ACHN (cell line): Measurements from ENCODE around the gene SLC26A8.
"Not testable (repeated sequence)": the region's sequence is repeated elsewhere in the genome, so short reads cannot be mapped to it uniquely, and the experiment has no call there.

ENCODE experiments used
- DNase-seq: peaks from one replicate; pipeline ENCODE4 v3.0.0-alpha.2; 2015
- in situ Hi-C: cut with HindIII; loops from 2 replicates; pipeline ENCODE4 v1.10.0; 2017; ENCODE audit warnings: low sequenced_read_pairs, low pct_ligation_motif_present, low pct_unique_long_range_greater_than_20kb

Gene SLC26A8

DNA sequence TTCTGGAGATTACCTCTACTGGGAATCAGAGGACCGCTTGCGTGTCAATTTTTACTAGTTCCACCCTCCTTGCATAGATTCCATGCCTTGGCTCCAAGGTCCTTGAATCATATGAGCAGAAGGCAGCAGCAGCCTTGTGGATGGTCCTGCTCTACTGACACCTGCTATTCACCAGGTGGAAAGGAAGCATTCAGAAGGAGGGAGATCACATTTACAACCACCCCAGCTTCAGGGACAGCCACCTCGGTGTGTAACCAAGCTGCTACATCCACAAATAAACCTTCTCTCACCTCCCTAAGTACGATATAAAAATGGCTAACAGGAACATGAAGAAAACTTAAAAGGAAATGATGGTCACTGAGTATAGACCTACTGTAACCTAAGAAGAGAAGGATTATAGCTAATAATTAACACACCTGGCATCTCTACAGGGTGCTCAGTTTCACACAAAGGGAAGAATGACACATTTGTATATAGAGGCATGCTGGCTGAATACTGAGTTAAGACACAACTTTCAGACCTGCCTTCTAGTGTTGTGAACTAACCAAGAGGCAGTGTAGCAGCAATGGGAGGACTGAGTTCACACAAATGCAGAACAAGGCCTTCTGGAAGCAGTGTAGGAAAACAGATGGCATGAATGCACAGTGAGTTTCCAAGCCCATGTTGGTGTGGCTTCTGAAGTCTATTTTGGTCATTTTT is 57.2 kb downstream of the SLC26A8 start:
- DNase-seq = peak; percentile 51
- in situ Hi-C loops = no loop called here

GRCh38 chr6:35962779-35963560 is 61.5 kb downstream of the SLC26A8 start:
- DNase-seq = no peak
- in situ Hi-C loops = no loop called here

GRCh38 chr6:35960187-35960586 is 64.3 kb downstream of the SLC26A8 start:
- no peak for DNase-seq
- in situ Hi-C loops = no loop called here

GRCh38 chr6:35955970-35956369 is 68.5 kb downstream of the SLC26A8 start:
- in situ Hi-C loops = no loop called here
- DNase-seq = no peak

DNA sequence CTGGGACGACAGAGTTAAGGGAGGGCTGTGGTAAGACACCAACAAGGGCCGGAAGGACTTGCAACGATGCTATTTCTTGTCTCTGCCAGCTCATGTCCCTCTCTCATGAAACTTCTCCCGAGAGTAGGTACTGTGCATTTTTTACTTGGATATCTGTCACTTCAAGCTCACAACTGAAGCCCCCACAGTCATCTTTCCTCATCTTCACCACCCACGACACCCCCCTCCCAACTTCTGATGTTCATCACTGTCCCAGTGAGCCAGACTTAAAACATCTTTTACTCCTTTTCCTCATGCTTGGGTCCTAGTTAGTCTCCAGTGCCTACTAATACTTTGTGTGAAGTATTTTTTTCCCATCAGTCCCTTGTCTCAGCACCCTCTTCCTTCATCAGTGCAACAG is 68.9 kb downstream of the SLC26A8 start:
- in situ Hi-C loops = no loop called here
- no peak for DNase-seq

DNA sequence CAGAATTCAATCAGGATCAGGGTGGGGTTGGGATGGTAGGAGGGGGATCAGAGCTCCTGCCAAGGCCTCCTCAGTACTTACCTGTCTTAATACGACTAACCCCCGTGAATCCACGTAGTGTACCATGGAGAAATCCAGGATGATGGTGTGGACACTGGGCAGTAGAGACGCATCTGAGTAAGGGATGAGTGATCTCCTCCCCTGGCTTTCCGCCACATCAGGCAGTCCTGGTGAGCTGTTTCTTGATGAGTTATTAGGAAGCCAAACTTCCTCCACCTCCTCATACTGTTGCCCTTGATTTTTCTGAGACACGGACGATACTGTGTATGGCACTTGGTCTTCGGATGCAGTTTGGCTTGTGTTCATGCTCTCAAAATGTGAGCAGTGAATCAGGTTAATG is 69.4 kb downstream of the SLC26A8 start:
- in situ Hi-C loops = no loop called here
- DNase-seq = no peak

DNA sequence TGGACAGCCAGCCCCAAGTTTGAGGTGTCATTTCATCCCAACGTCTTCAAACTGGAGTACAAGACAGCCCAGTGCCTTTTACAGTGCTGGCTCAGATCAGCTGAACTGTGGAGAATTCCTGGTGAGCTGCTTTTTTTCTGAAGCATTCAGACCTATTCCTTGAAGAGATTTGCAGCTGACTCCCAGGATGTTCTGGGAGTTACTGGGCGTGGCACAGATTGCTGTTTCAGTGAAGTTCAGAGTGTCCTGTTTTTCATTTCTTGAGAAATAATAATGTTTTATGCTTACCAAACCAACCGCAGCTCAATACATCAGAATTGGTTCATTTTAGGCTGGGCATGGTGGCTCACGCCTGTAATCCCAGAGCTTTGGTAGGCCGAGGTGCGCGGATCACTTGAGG is 70.1 kb downstream of the SLC26A8 start:
- DNase-seq = no peak
- in situ Hi-C loops = no loop called here

DNA sequence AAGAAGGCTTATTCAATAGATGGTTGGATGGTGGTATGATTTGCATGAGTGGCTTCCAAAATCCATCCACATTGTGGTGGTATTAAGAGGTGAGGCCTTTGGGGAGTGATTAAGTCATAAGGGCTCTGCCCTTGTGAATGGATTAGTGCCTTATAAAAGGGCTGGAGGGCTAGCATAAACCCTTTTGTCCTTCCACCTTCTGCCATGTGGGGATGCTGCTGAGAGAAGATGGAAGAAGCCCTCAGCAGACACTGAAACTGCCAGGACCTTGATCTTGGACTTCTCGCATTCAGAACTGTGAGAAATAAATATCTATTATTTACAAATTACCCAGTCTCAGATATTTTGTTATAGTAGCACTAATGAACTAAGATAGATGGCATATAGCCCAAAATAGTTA is 75.7 kb downstream of the SLC26A8 start:
- in situ Hi-C loops = no loop called here
- peak; percentile 36 for DNase-seq

DNA sequence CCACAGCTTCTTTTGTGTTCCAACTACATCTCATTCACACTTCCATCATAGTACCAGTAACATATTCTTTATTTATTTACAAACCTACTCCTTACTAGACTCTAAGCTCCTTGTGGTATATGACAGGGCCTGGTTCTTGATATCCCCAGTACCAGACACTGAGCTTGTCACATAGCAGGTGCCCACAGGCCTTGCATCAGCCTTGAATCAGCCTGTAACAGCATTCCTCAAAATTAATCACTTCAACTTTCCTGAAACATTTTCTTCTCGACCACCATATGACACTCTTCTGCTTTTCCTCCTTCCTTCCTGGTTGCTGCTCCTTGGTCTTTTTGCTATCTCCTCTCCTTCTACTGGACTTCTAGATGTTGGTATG is 78.8 kb downstream of the SLC26A8 start:
- in situ Hi-C loops = no loop called here
- DNase-seq = no peak

GRCh38 chr6:35943390-35943789 is 81.1 kb downstream of the SLC26A8 start:
- DNase-seq = no peak
- in situ Hi-C loops = no loop called here

GRCh38 chr6:35942355-35942754 is 82.1 kb downstream of the SLC26A8 start:
- in situ Hi-C loops = no loop called here
- DNase-seq = no peak

DNA sequence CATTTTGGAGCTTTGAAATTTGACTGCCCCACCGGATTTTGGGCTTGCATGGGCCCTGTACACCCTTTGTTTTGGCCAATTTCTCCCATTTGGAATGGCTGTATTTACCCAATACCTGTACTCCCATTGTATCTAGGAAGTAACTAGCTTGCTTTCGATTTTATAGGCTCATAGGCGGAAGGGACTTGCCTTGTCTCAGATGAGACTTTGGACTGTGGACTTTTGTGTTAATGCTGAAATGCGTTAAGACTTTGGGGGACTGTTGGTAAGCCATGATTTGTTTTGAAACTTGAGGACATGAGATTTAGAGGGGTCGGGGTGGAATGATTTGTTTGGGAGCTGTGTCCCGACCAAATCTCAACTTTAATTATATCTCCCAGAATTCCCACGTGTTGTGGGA is 83.3 kb downstream of the SLC26A8 start:
- in situ Hi-C loops, DNase-seq: not testable (repeated sequence)

DNA sequence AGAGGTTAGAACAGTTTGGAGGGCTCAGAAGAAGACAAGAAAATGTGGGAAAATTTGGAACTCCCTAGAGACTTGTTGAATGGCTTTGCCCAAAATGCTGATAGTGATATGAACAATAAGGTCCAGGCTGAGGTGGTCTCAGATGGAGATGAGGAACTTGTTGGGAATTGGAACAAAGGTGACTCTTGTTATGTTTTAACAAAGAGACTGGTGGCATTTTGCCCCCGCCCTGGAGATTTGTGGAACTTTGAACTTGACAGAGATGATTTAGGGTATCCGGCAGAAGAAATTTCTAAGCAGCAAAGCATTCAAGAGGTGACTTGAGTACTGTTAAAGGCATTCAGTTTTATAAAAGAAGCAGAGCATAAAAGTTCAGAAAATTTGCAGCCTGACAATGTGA is 84.4 kb downstream of the SLC26A8 start:
- DNase-seq, in situ Hi-C loops: not testable (repeated sequence)

GRCh38 chr6:35939259-35939658 is 85.2 kb downstream of the SLC26A8 start:
- DNase-seq, in situ Hi-C loops: not testable (repeated sequence)

GRCh38 chr6:35936681-35937359 is 87.6 kb downstream of the SLC26A8 start:
- DNase-seq = no peak
- in situ Hi-C loops = no loop called here

GRCh38 chr6:35935469-35935868 is 89.0 kb downstream of the SLC26A8 start:
- no peak for DNase-seq
- in situ Hi-C loops = no loop called here

DNA sequence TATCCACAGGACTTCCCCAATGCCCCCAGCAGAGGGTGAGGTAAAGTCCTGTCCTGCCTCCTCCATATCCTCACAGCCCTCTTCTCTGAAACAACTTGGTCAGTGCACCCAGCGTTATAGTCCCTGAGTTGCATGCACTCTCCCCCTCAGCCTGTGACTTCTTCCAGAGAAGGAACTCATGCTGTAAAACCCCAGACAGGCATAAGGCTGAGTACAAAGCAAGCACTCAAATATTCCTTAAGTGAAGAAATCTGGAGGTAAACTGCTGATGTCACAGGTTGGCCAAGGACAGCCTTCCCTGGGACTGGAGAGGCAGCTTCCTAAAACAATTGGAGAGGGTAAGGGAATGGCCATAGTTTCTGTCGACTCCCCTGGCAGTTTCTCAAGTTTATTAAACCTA is 90.6 kb downstream of the SLC26A8 start:
- in situ Hi-C loops = no loop called here
- no peak for DNase-seq

GRCh38 chr6:35931873-35932272 is 92.6 kb downstream of the SLC26A8 start:
- not testable (repeated sequence) for DNase-seq

GRCh38 chr6:35931120-35931561 is 93.3 kb downstream of the SLC26A8 start:
- in situ Hi-C loops = no loop called here
- DNase-seq = no peak

More at GRCh38 chr6:35931873-35932272, 92.6 kb downstream of the SLC26A8 start:
- in situ Hi-C loops = not testable (repeated sequence)
